HG03439 (cell line): Measurements from ENCODE around the gene SH3GL1.

Experiments
- ATAC-seq: cut with Tn5 transposase; IDR thresholded peaks from one replicate; pipeline ENCODE4 v1.9.1; 2021; ENCODE audit warnings: mild to moderate bottlenecking, moderate library complexity; ENCODE audit not compliant: unreplicated experiment

Gene SH3GL1

GRCh38 chr19:4431808-4432674 is 31.7 kb upstream of the SH3GL1 start:
- ATAC-seq: no peak

- ATAC-seq: no peak
Measured at GRCh38 chr19:4431296-4431695, 30.9 kb upstream of the SH3GL1 start.

GRCh38 chr19:4430760-4431159 is 30.4 kb upstream of the SH3GL1 start:
- no peak for ATAC-seq

GRCh38 chr19:4429771-4430171 is 29.4 kb upstream of the SH3GL1 start:
- no peak for ATAC-seq

- no peak for ATAC-seq
Measured at GRCh38 chr19:4429256-4429655, 28.9 kb upstream of the SH3GL1 start.

- ATAC-seq: no peak
Measured at GRCh38 chr19:4428326-4428975, 28.1 kb upstream of the SH3GL1 start.

- ATAC-seq: no peak
Measured at GRCh38 chr19:4425537-4425936, 25.2 kb upstream of the SH3GL1 start.

- ATAC-seq: no peak
Measured at GRCh38 chr19:4423416-4424126, 23.2 kb upstream of the SH3GL1 start.

GRCh38 chr19:4416268-4416667 is 15.9 kb upstream of the SH3GL1 start:
- ATAC-seq: no peak

GRCh38 chr19:4415352-4415751 is 15.0 kb upstream of the SH3GL1 start:
- ATAC-seq: no peak

GRCh38 chr19:4414800-4415321 is 14.5 kb upstream of the SH3GL1 start:
- no peak for ATAC-seq

- no peak for ATAC-seq
Measured at GRCh38 chr19:4414144-4414799, 13.9 kb upstream of the SH3GL1 start.

GRCh38 chr19:4413588-4413987 is 13.2 kb upstream of the SH3GL1 start:
- no peak for ATAC-seq

- ATAC-seq: no peak
Measured at GRCh38 chr19:4409123-4409933, 9.0 kb upstream of the SH3GL1 start.

GRCh38 chr19:4406626-4407025 is 6.3 kb upstream of the SH3GL1 start:
- ATAC-seq: no peak

- no peak for ATAC-seq
Measured at GRCh38 chr19:4405977-4406376, 5.6 kb upstream of the SH3GL1 start.

GRCh38 chr19:4403005-4403761 is 2.8 kb upstream of the SH3GL1 start:
- ATAC-seq: no peak

- peak; percentile 76 for ATAC-seq
Measured at GRCh38 chr19:4402171-4403004, 2.0 kb upstream of the SH3GL1 start, which contains the start of gene CHAF1A. CHAF1A (plus strand) TSS chr19:4402640; CDS start chr19:4402763, 123 bp downstream.
